KOPT-K1 (cell line): ENCODE data around the gene PGM1.

Experiments
- H3K27ac ChIP-seq: fragments of 200-600 bp; sonication (generic); 2 replicates; pipeline ENCODE4 v1.5.1; 2016; ENCODE audit warnings: antibody characterized with exemption, mild to moderate bottlenecking, low read depth, low read length; ENCODE audit not compliant: poor library complexity, severe bottlenecking
- H3K36me3 ChIP-seq: fragments of 200-600 bp; sonication (generic); 2 replicates; pipeline ENCODE4 v1.5.1; 2017; ENCODE audit warnings: antibody characterized with exemption, mild to moderate bottlenecking, low read length, moderate library complexity; ENCODE audit not compliant: insufficient read depth
- H3K9me3 ChIP-seq: fragments of 200-600 bp; sonication (generic); 2 replicates; pipeline ENCODE4 v1.5.1; 2017; ENCODE audit warnings: antibody characterized with exemption, low read length, mild to moderate bottlenecking; ENCODE audit not compliant: insufficient read depth, poor library complexity, severe bottlenecking

PGM1 gene

DNA sequence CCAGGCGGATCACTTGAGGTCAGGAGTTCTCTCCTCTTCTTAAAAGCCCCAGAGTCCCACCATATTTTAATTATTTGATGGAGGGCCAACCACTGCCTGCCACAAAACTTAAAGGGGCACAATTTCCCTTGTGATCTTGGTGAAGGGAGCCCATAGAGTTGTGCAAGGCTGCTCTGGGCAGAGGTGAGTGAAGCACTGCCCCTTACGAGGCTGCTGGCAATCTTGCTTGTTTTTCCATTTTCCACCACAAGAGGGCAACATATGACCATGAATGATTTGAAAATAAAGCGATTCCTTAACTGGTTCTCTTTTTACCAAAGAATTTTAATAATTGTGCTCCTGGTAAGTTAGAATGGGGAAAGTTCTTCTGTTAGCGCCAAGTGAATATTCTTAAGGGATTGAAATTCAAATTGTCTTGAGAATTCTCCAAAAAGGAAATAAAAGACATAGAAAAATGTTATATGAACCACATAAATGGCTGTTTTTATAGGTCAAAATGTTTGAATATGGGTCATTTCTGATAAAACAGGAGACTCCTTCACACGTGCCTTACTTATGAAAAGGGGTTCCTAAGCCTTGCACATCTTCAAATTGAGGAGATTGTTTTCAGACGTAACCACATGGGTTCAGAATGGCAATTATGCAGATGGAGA is 22.7 kb downstream of the PGM1 start:
- Histone ChIP-seq H3K9me3 (no peaks in the 10 kb centered on the region), H3K36me3 (no peaks in the 10 kb centered on the region), H3K27ac (no peak overlapping the region)

DNA sequence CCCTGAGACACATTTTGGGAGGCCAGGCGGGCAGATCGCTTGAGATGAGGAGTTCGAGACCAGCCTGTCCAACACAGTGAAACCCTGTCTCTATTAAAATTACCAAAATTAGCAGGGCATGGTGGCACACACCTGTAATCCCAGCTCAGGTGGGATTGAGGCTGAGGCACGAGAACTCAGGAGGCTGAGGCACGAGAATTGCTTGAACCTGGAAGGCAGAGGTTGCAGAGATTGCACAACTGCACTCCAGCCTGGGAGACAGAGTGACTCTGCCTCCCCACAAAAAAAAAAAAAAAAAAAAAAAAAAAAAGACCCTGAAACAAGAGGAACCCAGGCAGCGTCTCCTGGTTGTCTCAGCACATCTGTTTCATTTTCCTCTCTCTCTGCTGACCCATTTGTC is 24.2 kb downstream of the PGM1 start:
- no peak overlapping the region for H3K27ac ChIP-seq
- H3K36me3 ChIP-seq = no peaks in the 10 kb centered on the region
- H3K9me3 ChIP-seq = no peaks in the 10 kb centered on the region

DNA sequence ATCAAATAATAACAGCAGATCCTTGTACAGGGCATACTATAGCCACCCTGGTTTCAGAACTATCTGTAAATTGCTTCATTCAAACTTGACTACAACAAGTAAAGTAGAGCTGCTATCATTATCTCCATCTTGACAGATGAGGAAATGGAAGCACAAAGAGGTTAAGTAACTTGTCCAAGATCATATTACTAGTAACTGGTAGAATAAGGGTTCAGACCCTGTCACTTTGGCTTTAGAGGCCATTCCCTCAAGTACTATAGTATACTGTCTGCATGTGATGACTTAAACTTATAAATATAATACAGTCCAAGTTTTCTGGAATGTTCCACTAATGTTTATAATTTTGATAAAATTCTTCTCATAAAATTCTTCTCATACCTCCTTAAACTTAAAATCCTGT is 24.8 kb downstream of the PGM1 start:
- no peaks in the 10 kb centered on the region for H3K9me3 ChIP-seq
- no peak overlapping the region for H3K27ac ChIP-seq
- no peaks in the 10 kb centered on the region for H3K36me3 ChIP-seq

DNA sequence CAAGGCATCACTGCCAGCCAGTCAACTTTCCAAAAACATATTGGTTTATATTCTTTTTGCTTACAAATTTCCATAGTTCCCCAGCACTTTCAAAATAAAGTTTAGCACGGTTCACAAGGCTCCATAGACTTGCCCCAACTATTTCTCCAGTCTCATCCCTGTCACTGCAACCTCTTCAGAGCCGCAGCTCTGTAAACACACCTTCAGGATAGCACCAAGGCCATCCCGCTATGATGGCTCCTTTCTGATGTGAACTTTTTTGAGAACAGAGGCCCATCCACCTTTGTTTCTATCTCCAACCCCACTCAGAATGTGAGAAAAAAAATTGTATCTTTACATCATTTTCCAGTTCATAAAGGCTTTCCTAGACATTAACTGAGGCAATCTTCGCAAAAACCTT is 26.3 kb downstream of the PGM1 start:
- Histone ChIP-seq H3K36me3 (no peaks in the 10 kb centered on the region), H3K27ac (no peak overlapping the region)

DNA sequence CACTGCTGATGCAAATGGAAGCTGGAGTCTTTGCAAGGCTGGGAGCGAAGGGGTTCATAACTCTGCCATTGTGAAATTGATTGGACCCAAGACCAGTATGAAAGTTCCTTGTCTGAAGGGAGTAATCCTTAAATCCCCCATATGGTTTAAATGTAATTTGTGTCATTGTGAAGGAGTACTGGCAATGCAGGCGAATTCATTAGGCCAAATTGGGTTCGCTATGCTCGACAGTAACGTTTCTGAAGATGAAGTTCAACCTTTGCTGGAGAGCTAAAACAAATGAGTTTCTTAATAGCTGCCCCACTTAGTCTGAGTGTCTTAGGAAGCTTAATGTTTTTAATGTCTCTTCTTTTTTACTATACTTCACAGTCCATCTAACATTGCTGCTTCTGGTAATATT is 27.5 kb downstream of the PGM1 start:
- H3K36me3 ChIP-seq = no peaks in the 10 kb centered on the region
- no peaks in the 10 kb centered on the region for H3K9me3 ChIP-seq
- no peak overlapping the region for H3K27ac ChIP-seq

More for the DNA sequence above, 26.3 kb downstream of the PGM1 start:
- H3K9me3 ChIP-seq = no peaks in the 10 kb centered on the region

DNA sequence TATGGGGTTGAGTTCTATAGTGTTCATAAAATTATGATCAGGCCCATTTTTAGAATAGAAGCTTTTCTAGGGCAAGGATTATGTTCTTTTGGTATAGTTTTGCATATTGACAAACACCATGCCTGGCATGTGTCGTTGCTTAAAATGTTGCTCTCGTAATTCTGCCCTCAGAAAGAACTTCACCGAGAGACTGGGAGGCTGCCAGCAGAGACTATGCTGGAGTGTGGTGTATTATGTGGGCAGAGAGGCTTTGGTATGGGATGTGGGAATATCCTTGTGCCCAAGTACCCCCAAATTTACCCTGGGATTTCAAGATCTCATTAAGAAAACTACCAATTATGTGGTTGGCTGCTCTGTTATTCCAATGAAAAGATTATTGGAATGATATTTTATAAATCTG is 27.9 kb downstream of the PGM1 start:
- Histone ChIP-seq H3K9me3 (no peaks in the 10 kb centered on the region), H3K36me3 (no peaks in the 10 kb centered on the region), H3K27ac (no peak overlapping the region)

DNA sequence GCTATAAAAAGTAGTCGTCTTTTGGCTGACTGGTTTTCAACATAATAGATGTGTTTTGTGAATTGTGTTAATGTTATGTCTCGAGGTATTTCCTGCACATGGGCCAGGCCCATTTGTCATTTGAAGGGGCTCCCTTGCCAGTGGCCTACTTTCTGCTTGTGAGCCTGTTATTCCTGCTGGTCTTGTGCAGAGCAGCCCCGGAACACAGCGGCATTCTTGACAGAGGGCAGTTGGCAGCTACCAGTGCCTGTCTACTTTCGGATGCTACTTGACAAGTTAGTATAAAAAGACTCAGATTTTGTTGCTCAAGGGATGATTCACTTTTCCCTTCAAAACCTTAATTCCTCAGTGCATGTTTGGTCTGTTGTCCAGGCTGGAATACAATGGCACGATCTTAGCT is 28.5 kb downstream of the PGM1 start:
- Histone ChIP-seq H3K9me3 (no peaks in the 10 kb centered on the region), H3K36me3 (no peaks in the 10 kb centered on the region), H3K27ac (no peak overlapping the region)

DNA sequence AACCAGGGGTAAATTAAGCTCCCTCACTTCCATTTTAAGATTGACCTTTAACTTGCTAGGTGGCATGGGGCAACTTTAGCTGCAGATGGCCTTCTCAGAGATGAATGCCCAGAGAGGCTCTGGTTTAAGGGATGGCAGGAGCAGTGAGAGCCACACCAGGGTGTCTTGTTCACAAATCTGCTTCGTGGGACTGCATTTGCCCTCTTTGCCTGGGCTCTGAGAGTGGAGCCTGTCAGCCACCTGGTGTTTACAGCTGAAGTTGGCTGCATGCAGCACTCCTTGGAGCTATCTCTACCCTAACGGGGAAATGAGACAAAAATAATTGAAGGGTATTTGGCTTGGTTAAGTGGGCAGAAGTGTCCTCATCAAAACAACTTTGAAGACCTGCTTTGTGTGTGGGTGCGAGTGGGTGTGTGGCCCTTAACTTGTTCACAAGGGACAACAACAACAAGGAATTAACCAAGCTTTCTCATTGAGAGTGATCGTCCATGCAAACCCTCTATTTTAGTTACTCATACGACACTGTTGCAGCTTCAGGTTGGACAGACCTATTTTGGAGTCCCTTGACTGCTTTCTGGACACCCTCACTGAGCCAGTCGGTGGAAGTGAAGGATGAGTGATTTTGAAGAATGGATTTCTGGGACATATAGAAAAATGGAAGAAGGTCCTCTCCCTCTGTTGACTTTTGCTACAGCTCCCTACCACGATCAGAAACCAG is 29.8 kb downstream of the PGM1 start:
- Histone ChIP-seq H3K9me3 (no peaks in the 10 kb centered on the region), H3K27ac (no peak overlapping the region), H3K36me3 (no peaks in the 10 kb centered on the region)

DNA sequence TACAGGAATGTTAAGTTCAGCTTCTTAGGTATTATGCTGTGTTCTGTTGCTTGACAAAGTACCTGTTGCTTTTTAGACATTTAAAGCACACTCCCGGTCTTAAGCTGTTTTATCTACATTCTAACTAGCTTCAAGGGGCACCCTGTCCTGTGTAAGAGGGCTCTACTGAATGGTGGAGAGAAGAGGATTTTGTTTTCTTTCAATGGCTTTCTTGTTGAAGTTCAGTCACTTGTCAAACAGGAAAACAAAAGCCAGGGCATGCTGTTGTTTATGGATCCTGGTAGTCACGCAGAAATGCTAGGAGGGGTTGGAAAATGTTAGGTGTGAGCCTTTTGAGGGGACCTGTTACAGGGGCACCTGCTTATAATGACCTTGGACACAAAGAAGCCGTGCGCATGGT is 30.7 kb downstream of the PGM1 start:
- no peaks in the 10 kb centered on the region for H3K36me3 ChIP-seq
- H3K9me3 ChIP-seq = no peaks in the 10 kb centered on the region
- H3K27ac ChIP-seq = no peak overlapping the region

DNA sequence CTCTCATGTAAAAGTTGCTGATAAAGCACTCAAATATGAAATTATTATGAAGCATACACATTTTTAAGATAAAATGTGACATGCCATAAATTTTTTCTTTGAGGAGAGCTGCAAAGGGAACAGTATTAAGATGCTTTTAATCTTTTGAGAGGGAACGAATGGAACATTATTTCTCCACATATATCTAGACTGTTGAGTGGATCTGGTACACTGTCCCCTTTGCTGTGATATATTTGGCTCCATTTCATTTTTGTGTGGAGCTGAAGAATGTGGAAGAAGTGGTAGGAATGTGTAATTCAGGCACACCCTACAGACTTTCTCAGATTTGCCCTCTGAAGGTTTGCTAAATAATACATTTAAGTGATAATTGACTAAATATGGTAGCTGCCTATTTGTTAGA is 31.7 kb downstream of the PGM1 start:
- Histone ChIP-seq H3K9me3 (no peaks in the 10 kb centered on the region), H3K27ac (no peak overlapping the region), H3K36me3 (peaks cover 8% of the 10 kb centered on the region)

DNA sequence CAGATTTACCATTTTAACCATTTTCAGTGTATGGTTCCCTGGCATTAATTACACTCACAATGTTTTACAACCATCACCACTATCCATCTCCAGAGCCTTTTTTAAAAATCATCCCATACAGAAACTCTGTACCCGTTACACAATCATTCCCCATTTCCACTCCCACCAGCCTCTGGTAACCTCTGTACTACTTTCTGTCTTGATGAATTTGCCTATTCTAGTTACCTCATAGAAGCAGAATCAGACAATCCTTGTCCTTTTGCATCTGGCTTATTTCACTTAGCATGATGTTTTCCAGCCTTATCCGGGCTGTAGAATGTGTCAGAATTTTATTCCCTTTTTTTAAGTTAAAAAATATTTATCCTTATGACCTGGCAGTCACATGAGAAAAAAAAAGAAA is 33.0 kb downstream of the PGM1 start:
- peaks cover 16% of the 10 kb centered on the region for H3K36me3 ChIP-seq
- no peak overlapping the region for H3K27ac ChIP-seq
- H3K9me3 ChIP-seq = no peaks in the 10 kb centered on the region

DNA sequence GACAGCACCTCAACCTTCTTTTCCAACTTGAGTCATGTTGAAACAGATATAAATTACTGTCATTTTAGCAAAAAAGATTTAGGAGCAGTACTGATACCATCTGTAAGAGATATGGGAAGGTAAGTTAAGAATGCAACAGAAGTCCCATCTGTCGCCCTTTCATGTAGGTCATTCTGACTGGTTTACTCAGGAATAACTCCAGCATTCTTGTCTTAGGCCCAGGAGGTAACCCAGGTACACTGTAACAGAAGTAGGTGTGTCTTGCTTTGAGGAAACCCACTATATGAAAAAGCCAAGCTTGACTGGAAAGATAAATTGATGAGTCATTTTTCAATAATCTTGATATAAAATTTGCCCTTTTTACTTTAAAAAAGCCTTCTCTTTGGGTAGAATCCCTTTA is 35.4 kb downstream of the PGM1 start:
- no peak overlapping the region for H3K27ac ChIP-seq
- H3K9me3 ChIP-seq = no peaks in the 10 kb centered on the region
- peaks cover 37% of the 10 kb centered on the region for H3K36me3 ChIP-seq

DNA sequence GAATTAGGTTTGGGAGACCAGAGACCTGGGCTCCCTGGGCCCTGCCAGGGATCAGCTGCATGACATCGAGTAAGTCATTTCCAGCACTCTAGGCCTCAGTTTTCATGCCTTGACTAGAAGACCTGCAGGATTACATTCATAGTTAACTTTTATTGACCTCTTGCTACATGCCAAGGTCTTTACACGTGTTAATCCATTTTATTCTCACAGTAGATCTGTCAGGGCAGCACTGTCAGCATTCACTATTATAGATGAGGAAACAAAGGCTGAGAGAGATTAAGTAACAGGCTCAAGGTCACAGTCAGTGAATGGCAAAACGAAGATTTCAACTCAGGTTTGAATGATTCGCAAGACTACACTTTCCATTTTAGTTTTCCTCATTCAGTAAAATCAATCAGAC is 37.0 kb downstream of the PGM1 start:
- Histone ChIP-seq H3K9me3 (no peaks in the 10 kb centered on the region), H3K36me3 (peaks cover 47% of the 10 kb centered on the region), H3K27ac (no peak overlapping the region)

DNA sequence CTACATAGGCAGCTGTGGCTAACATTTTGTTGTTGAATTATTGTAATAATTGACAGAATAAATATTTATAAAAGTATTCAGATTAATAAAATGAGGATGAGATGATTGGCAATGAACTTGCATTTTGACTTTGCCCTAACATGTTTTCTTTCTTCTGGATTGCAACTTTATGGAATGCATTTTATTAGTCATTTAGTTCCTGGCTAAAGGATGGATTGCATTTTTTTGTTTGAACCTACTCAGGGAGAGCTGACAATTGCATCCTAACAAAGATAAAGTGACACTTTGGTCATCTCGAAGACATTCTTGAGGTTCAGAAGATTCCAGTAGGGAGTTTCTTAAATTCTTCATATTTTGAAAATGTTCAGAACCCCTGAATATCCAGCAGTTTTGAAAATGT is 37.5 kb downstream of the PGM1 start:
- Histone ChIP-seq H3K36me3 (peaks cover 51% of the 10 kb centered on the region), H3K9me3 (no peaks in the 10 kb centered on the region), H3K27ac (no peak overlapping the region)

DNA sequence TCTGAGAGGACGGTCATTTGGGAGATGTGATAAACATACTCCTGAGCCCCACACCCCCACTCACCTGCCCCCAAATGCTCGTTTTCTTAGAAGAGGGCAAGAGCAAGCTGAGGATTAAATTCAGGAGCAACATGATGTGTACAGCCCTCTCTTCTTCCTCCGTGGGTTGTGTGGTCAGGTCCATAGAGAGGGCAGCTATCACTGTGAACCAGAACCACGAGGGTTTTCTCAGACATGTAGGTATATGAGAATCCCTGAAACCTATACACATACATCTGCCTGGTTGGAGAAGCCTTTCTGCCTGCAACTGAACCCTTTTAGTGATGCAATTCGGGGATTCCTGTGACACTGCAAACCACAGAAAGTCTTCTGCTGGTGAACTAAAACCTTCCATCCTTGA is 38.9 kb downstream of the PGM1 start:
- Histone ChIP-seq H3K27ac (no peak overlapping the region), H3K36me3 (peaks cover 66% of the 10 kb centered on the region)

DNA sequence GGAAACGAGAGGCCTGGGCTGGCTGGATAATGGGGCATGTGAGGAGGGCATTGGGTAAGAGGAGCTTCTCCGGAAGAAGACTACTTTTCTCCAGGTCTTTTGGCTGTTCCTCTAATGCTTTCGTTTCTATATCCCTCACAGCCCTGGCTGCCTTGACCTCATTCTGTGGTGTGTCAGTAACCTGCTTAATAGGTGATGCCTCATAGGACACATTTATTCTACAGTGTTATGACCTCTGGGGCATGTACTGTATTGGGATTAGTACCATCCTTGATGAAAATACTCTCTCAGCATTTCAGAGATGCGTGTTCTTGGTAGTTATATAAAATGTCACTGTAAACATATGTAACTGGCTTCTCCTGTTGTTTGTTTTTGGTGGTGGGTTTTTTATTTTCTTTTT is 40.1 kb downstream of the PGM1 start:
- H3K27ac ChIP-seq = no peak overlapping the region
- H3K36me3 ChIP-seq = peaks cover 77% of the 10 kb centered on the region
- H3K9me3 ChIP-seq = no peaks in the 10 kb centered on the region

More for the DNA sequence above, 38.9 kb downstream of the PGM1 start:
- H3K9me3 ChIP-seq = no peaks in the 10 kb centered on the region
